ENCODE measurements around the gene CAMK2A. TPM values are rescaled to one million over a fixed set of nuclear protein-coding genes. Genes with fewer than 3 reads are reported as not detected.

The CAMK2A gene
- total and polyA plus RNA-seq, 2 of the 4 experiments (the other 2 are of a cell fraction), result 0.18 to 0.19 TPM

- Histone ChIP-seq H2BK15ac (ENCODE audit: low read depth, low read length) (peak overlapping the region; percentile 97), H2BK5ac (ENCODE audit: low read depth, low read length, poor library complexity, severe bottlenecking) (peak overlapping the region; percentile 97), H3K4me3 (ENCODE audit: insufficient read depth, low read depth, low read length) (no peak overlapping the region), H4K20me1 (ENCODE audit: insufficient read depth, low read length) (peaks cover 5% of the 10 kb centered on the region; the same call in 1 of the 2 replicates), H2AFZ (replicated peaks; ENCODE audit: low read length, poor library complexity) (peak overlapping the region; percentile 78), H3K18ac (ENCODE audit: low read depth, low read length) (peak overlapping the region; percentile 90), H2AK5ac (ENCODE audit: low read depth, low read length) (peak overlapping the region; percentile 92), H4K5ac (ENCODE audit: low read depth, low read length) (peak overlapping the region; percentile 86), H4K91ac (ENCODE audit: insufficient read depth, low read depth, low read length) (peak overlapping the region; percentile 97), H2BK20ac (ENCODE audit: low read depth, low read length) (peak overlapping the region; percentile 99), H3K4me2 (ENCODE audit: low read depth, low read length) (peak overlapping the region; percentile 13; the same call in 1 of the 2 replicates), H3K36me3 (ENCODE audit: control insufficient read depth, insufficient read depth, low read length) (no peaks in the 10 kb centered on the region), H3K9me1 (ENCODE audit: insufficient read depth, low read length) (peaks cover 38% of the 10 kb centered on the region), H3K4ac (ENCODE audit: low read depth, low read length) (peak overlapping the region; percentile 99), H3K56ac (ENCODE audit: extremely low read depth, insufficient read depth, low read length) (peak overlapping the region; percentile 93), H3K27me3 (ENCODE audit: control insufficient read depth, insufficient read depth, low read length) (no peaks in the 10 kb centered on the region), H3K79me1 (ENCODE audit: low read depth in 1 of 2, low read length in 2 of 2) (peaks cover 0 to 8% of the 10 kb centered on the region in 2 experiments; a peak in 2 of 4 replicates), H3K9ac (ENCODE audit: low read depth, low read length) (peak overlapping the region; percentile 26), H3K27ac (ENCODE audit: insufficient read depth, low read length) (peak overlapping the region; percentile 88), H3K4me1 (ENCODE audit: control insufficient read depth, insufficient read depth, low read length) (peaks cover 36% of the 10 kb centered on the region), H2AK9ac (replicated peaks; ENCODE audit: low read depth, low read length, poor library complexity) (peak overlapping the region; percentile 95), H3K9me3 (ENCODE audit: control insufficient read depth, insufficient read depth, low read length) (no peaks in the 10 kb centered on the region), H3K14ac (replicated peaks; ENCODE audit: low read depth, low read length) (peak overlapping the region; percentile 97), H4K8ac (ENCODE audit: low read depth in 2 of 2, low read length in 2 of 2) (peak overlapping the region; percentile 78 to 97), H3K23ac (ENCODE audit: low read depth, low read length) (peak overlapping the region; percentile 96), H2BK120ac (ENCODE audit: low read depth, low read length) (peak overlapping the region; percentile 97)
- ChIA-PET POLR2A (ENCODE audit: unreplicated experiment) (no interaction called here), CTCF (interaction anchor here (0.6 to 1.5 kb wide), 3 partner anchors 11 to 60 kb away, joined by 3 to 5 read pairs (median 3); no protein-coding TSS in a partner anchor)
- ATAC-seq (ENCODE audit: low read depth) (peak; percentile 89), DNase-seq (peak; percentile 95)
- in situ Hi-C loops (cut with MboI; ENCODE audit: low sequenced_read_pairs), result no loop called here
- dilution Hi-C loops (cut with HindIII; ENCODE audit: low sequenced_read_pairs, unreplicated experiment), result no loop called here
- BruUV-seq (replicated peaks), result no TSS peak
- no CpG with 5 or more reads among the region's 11 CpGs for WGBS, 2 experiments (ENCODE audit: extremely low coverage in 2 of 2, insufficient read length in 1 of 2)
- intact Hi-C loops (cut with micrococcal nuclease), result no loop called here
- TF ChIP-seq POLR2A (IDR thresholded peaks at IDR 0.05; ENCODE audit: low read depth, low read length) (no peak), SMC3 (IDR thresholded peaks at IDR 0.05; ENCODE audit: low read depth, low read length) (no peak), MAFK (IDR thresholded peaks at IDR 0.05; ENCODE audit: low read depth, low read length) (no peak; the same call in 1 of the 2 replicates), MXI1 (IDR thresholded peaks at IDR 0.05; ENCODE audit: borderline replicate concordance, low read depth, low read length) (no peak), USF2 (IDR thresholded peaks at IDR 0.05; ENCODE audit: low read depth, low read length) (no peak), CTCF (conservative IDR thresholded peaks at IDR 0.05; ENCODE audit: low read depth, low read length) (no peak), CEBPB (IDR thresholded peaks at IDR 0.05; ENCODE audit: low read depth, low read length) (0 out of 2 replicates have a peak, but pooled peaks have one; percentile 9), MAZ (IDR thresholded peaks at IDR 0.05; ENCODE audit: borderline replicate concordance, low read depth, low read length) (peak; percentile 98), CHD1 (IDR thresholded peaks at IDR 0.05; ENCODE audit: low read depth, low read length) (no peak), RAD21 (IDR thresholded peaks at IDR 0.05; ENCODE audit: low read length) (peak; percentile 2; the same call in 1 of the 2 replicates), ELK1 (IDR thresholded peaks at IDR 0.05; ENCODE audit: borderline replicate concordance, low read depth, low read length) (no peak), NFE2L2 (IDR thresholded peaks at IDR 0.05; ENCODE audit: low read depth, low read length) (peak; percentile 59; the same call in 1 of the 2 replicates), FOS (IDR thresholded peaks at IDR 0.05; ENCODE audit: low read depth, low read length) (peak; percentile 99)
Observed at GRCh38 chr5:150317048-150318003, 27.8 kb upstream of the CAMK2A start.

Data from IMR-90 (cell line).